HepG2 (cell line): ENCODE measurements around the gene ATP2B2. TPM values are rescaled to one million over a fixed set of nuclear protein-coding genes. Genes with fewer than 3 reads are reported as not detected.
A peak's percentile ranks its signal among the peaks of the same experiment; 100 is the strongest.

ENCODE experiments used
- ATRX ChIP-seq: sonication (generic); formaldehyde crosslinking; IDR thresholded peaks from 2 replicates; pipeline ENCODE4 v1.4.0; 2020; ENCODE audit warnings: missing genetic modification reagents, borderline replicate concordance
- GFI1 ChIP-seq: sonication (generic); formaldehyde crosslinking; IDR thresholded peaks from 2 replicates; pipeline ENCODE4 v1.5.0; 2020; ENCODE audit warnings: missing genetic modification reagents, mild to moderate bottlenecking, borderline replicate concordance
- GMEB1 ChIP-seq: sonication (generic); formaldehyde crosslinking; IDR thresholded peaks from 2 replicates; pipeline ENCODE4 v1.5.1; 2020; ENCODE audit warnings: missing genetic modification reagents, mild to moderate bottlenecking, borderline replicate concordance
- KAT8 ChIP-seq: IDR thresholded peaks from 2 replicates; pipeline ENCODE4 v1.6.1; 2016; ENCODE audit warnings: missing genetic modification reagents, missing compliant biosample characterization
- LRRFIP1 ChIP-seq: sonication (generic); formaldehyde crosslinking; conservative IDR thresholded peaks from 2 replicates; pipeline ENCODE4 v1.4.0; 2020; ENCODE audit warnings: missing genetic modification reagents
- MXI1 ChIP-seq: IDR thresholded peaks from 3 replicates; pipeline ENCODE4 v1.6.1; 2012; ENCODE audit warnings: low read depth, low read length, inconsistent platforms, borderline replicate concordance
- NFE2 ChIP-seq: sonication (generic); formaldehyde crosslinking; IDR thresholded peaks from 2 replicates; pipeline ENCODE4 v1.4.0; 2020; ENCODE audit warnings: missing genetic modification reagents
- NFE2L1 ChIP-seq: sonication (generic); formaldehyde crosslinking; IDR thresholded peaks from 2 replicates; pipeline ENCODE4 v1.4.0; 2020; ENCODE audit warnings: missing genetic modification reagents, mild to moderate bottlenecking, borderline replicate concordance
- PBX2 ChIP-seq: IDR thresholded peaks from 2 replicates; pipeline ENCODE4 v1.6.1; 2016; ENCODE audit warnings: control low read depth
- PPARG ChIP-seq: conservative IDR thresholded peaks from 2 replicates; pipeline ENCODE4 v1.6.1; 2016; ENCODE audit warnings: missing biosample characterization, missing genetic modification reagents
- SKI ChIP-seq: fragments of 450-650 bp; IDR thresholded peaks from one replicate; pipeline ENCODE4 v1.6.1; 2018; ENCODE audit warnings: mild to moderate bottlenecking; ENCODE audit not compliant: partially characterized antibody
- SKIL ChIP-seq: sonication (generic); formaldehyde crosslinking; IDR thresholded peaks from 2 replicates; pipeline ENCODE4 v1.8.0; 2022; ENCODE audit warnings: missing genetic modification reagents, mild to moderate bottlenecking, moderate library complexity, borderline replicate concordance
- TBX2 ChIP-seq: sonication (generic); formaldehyde crosslinking; IDR thresholded peaks from 2 replicates; pipeline ENCODE4 v1.5.0; 2020; ENCODE audit warnings: missing genetic modification reagents, mild to moderate bottlenecking, borderline replicate concordance
- TEAD3 ChIP-seq: optimal IDR thresholded peaks from 2 replicates; pipeline ENCODE3; 2016; ENCODE audit warnings: borderline replicate concordance
- ZC3H13 ChIP-seq: sonication (generic); formaldehyde crosslinking; IDR thresholded peaks from 2 replicates; pipeline ENCODE4 v1.8.1; 2023; ENCODE audit warnings: mild to moderate bottlenecking, missing genetic modification reagents, moderate library complexity
- ZNF580 ChIP-seq: IDR thresholded peaks from 2 replicates; pipeline ENCODE4 v1.6.1; 2016; ENCODE audit warnings: low read depth, borderline replicate concordance
- ZNF747 ChIP-seq: sonication (generic); formaldehyde crosslinking; IDR thresholded peaks from 2 replicates; pipeline ENCODE4 v1.8.1; 2023; ENCODE audit warnings: missing genetic modification reagents, mild to moderate bottlenecking, borderline replicate concordance
- polyA plus RNA-seq, 8 experiments: library from polyadenylated mRNA; depleted of rRNA in 3 of 8; stranded (reverse) in 7 of 8; unstranded in 1 of 8; fragments of >200 nt; fragmentation: Illumina TruSeq in 4 of 8; extraction: Trizol in 4 of 8; gene quantifications; 2 replicates each; pipeline versions ENCODE4 v1.2.1 to v1.2.3, GENCODE V29; 2011 to 2016; ENCODE audit warnings: low read depth in 4 of 8, missing spikeins in 1 of 8, mixed read lengths in 1 of 8; ENCODE audit not compliant: insufficient read depth in 1 of 8
- total RNA-seq, 5 experiments: library from RNA; depleted of rRNA; stranded (reverse); fragments of >200 nt; fragmentation: Illumina TruSeq; extraction: Trizol; gene quantifications; 2 replicates each; pipeline ENCODE4 v1.2.3, GENCODE V29; 2016; ENCODE audit warnings: low read depth in 1 of 5
- TF ChIP-seq, protein P1 (sequence below): IDR thresholded peaks from 2 replicates; pipeline ENCODE4 v1.6.1; 2016; ENCODE audit warnings: mild to moderate bottlenecking, missing biosample characterization, missing genetic modification reagents
- TF ChIP-seq, protein P2 (sequence below): sonication (generic); formaldehyde crosslinking; IDR thresholded peaks from 2 replicates; pipeline ENCODE4 v1.4.0; 2020; ENCODE audit warnings: missing genetic modification reagents

Gene ATP2B2
- total and polyA plus RNA-seq, 2 of the 13 experiments (the other 11 are each of a cell fraction or from before 2014, with no cell fraction given), result 1.5 to 2.3 TPM

- TF ChIP-seq SKI (peak; percentile 89), NFE2L1 (CRISPR knock-in tag) (no peak), NFE2 (no peak), MXI1 (peak; percentile 42; the same call in 1 of the 3 replicates), GFI1 (CRISPR knock-in tag) (peak; percentile 63; the same call in 1 of the 2 replicates), ZC3H13 (CRISPR knock-in tag) (no peak), PPARG (CRISPR knock-in tag) (peak; percentile 88), ZNF580 (peak; percentile 74; the same call in 1 of the 2 replicates), ATRX (CRISPR knock-in tag) (no peak), GMEB1 (no peak), SKIL (CRISPR knock-in tag) (peak; percentile 63; the same call in 1 of the 2 replicates), TBX2 (no peak), TEAD3 (CRISPR knock-in tag) (peak; percentile 58), LRRFIP1 (CRISPR knock-in tag) (no peak), KAT8 (CRISPR knock-in tag) (peak; percentile 76; the same call in 1 of the 2 replicates), ZNF747 (CRISPR knock-in tag) (0 out of 2 replicates have a peak, but pooled peaks have one; percentile 24), PBX2 (CRISPR knock-in tag) (no peak)
- TF ChIP-seq, protein P1, sequence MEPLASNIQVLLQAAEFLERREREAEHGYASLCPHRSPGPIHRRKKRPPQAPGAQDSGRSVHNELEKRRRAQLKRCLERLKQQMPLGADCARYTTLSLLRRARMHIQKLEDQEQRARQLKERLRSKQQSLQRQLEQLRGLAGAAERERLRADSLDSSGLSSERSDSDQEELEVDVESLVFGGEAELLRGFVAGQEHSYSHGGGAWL (CRISPR knock-in tag), result no peak
- TF ChIP-seq, protein P2, sequence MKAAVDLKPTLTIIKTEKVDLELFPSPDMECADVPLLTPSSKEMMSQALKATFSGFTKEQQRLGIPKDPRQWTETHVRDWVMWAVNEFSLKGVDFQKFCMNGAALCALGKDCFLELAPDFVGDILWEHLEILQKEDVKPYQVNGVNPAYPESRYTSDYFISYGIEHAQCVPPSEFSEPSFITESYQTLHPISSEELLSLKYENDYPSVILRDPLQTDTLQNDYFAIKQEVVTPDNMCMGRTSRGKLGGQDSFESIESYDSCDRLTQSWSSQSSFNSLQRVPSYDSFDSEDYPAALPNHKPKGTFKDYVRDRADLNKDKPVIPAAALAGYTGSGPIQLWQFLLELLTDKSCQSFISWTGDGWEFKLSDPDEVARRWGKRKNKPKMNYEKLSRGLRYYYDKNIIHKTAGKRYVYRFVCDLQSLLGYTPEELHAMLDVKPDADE (CRISPR knock-in tag), result no peak
These were observed 187.9 kb downstream of the ATP2B2 start (continued) for GRCh38 chr3:10317311-10317960.
